H9 (cell line): ENCODE results near the gene NKAIN2. TPM values are rescaled to one million over a fixed set of nuclear protein-coding genes. Genes with fewer than 3 reads are reported as not detected.

Experiments
- DNase-seq: peaks from one replicate; pipeline ENCODE4 v3.0.0-alpha.2; 2017
- H2AFZ ChIP-seq: one replicate; pipeline ENCODE4 v1.6.1; 2013; ENCODE audit warnings: mild to moderate bottlenecking, low read length, control low read depth, moderate library complexity
- H2AK5ac ChIP-seq: 2 replicates; pipeline ENCODE4 v1.6.1; 2013; ENCODE audit warnings: low read length, control low read depth, mixed read lengths; ENCODE audit not compliant: insufficient read length
- H2BK120ac ChIP-seq: one replicate; pipeline ENCODE4 v1.6.1; 2013; ENCODE audit warnings: low read depth, mild to moderate bottlenecking, low read length, control low read depth, inconsistent platforms; ENCODE audit not compliant: poor library complexity, severe bottlenecking
- H2BK12ac ChIP-seq: 2 replicates; pipeline ENCODE4 v1.6.1; 2013; ENCODE audit warnings: low read length, control low read depth, mixed read lengths, low read depth; ENCODE audit not compliant: insufficient read length
- H2BK15ac ChIP-seq: 2 replicates; pipeline ENCODE4 v1.6.1; 2013; ENCODE audit warnings: low read depth, low read length, control low read depth
- H2BK20ac ChIP-seq: one replicate; pipeline ENCODE4 v1.6.1; 2013; ENCODE audit warnings: low read depth, mild to moderate bottlenecking, low read length, control low read depth, inconsistent platforms; ENCODE audit not compliant: poor library complexity, severe bottlenecking
- H2BK5ac ChIP-seq: 2 replicates; pipeline ENCODE4 v1.6.1; 2013; ENCODE audit warnings: low read length, control low read depth, mixed read lengths; ENCODE audit not compliant: insufficient read length
- H3K14ac ChIP-seq: 2 replicates; pipeline ENCODE4 v1.6.1; 2013; ENCODE audit warnings: low read length, control low read depth; ENCODE audit not compliant: insufficient read depth
- H3K18ac ChIP-seq: 2 replicates; pipeline ENCODE4 v1.6.1; 2013; ENCODE audit warnings: low read depth, mild to moderate bottlenecking, mixed read lengths, low read length, control low read depth; ENCODE audit not compliant: insufficient read length
- H3K23ac ChIP-seq: 2 replicates; pipeline ENCODE4 v1.6.1; 2013; ENCODE audit warnings: low read length, control low read depth, mixed read lengths, low read depth; ENCODE audit not compliant: insufficient read length
- H3K23me2 ChIP-seq: 2 replicates; pipeline ENCODE4 v1.6.1; 2013; ENCODE audit warnings: low read depth, mild to moderate bottlenecking, mixed read lengths, low read length, control low read depth; ENCODE audit not compliant: insufficient read length, poor library complexity, severe bottlenecking
- H3K27ac ChIP-seq: 2 replicates; pipeline ENCODE4 v1.5.1; 2013; ENCODE audit warnings: low read length, control low read depth, mixed read lengths, low read depth; ENCODE audit not compliant: insufficient read length
- H3K27me3 ChIP-seq: 2 replicates; pipeline ENCODE4 v1.6.1; 2013; ENCODE audit warnings: low read length, control low read depth, inconsistent platforms; ENCODE audit not compliant: insufficient read depth
- H3K4ac ChIP-seq: 2 replicates; pipeline ENCODE4 v1.6.1; 2013; ENCODE audit warnings: low read depth, mild to moderate bottlenecking, control low read depth, inconsistent platforms, low read length, moderate library complexity
- H3K4me1 ChIP-seq: 2 replicates; pipeline ENCODE4 v1.6.1; 2013; ENCODE audit warnings: low read length, control low read depth, inconsistent platforms; ENCODE audit not compliant: insufficient read depth
- H3K4me2 ChIP-seq: 2 replicates; pipeline ENCODE4 v1.6.1; 2013; ENCODE audit warnings: low read length, control low read depth, mixed read lengths; ENCODE audit not compliant: insufficient read length, insufficient read depth
- H3K56ac ChIP-seq: 2 replicates; pipeline ENCODE4 v1.6.1; 2013; ENCODE audit warnings: low read depth, mild to moderate bottlenecking, mixed read lengths, low read length, control low read depth; ENCODE audit not compliant: insufficient read length
- H3K79me1 ChIP-seq: 2 replicates; pipeline ENCODE4 v1.6.1; 2013; ENCODE audit warnings: low read depth, mild to moderate bottlenecking, moderate library complexity, low read length, control low read depth, inconsistent platforms; ENCODE audit not compliant: insufficient read depth, poor library complexity, severe bottlenecking
- H3K79me2 ChIP-seq: 2 replicates; pipeline ENCODE4 v1.6.1; 2013; ENCODE audit warnings: low read length, control low read depth, inconsistent platforms; ENCODE audit not compliant: insufficient read depth
- H3K9ac ChIP-seq: 2 replicates; pipeline ENCODE4 v1.6.1; 2013; ENCODE audit warnings: low read length, control low read depth, mixed read lengths; ENCODE audit not compliant: insufficient read length; ENCODE audit errors: extremely low read depth
- H3K9me3 ChIP-seq: one replicate; pipeline ENCODE4 v1.6.1; 2013; ENCODE audit warnings: low read depth, low read length, inconsistent platforms; ENCODE audit not compliant: control insufficient read depth
- H3T11ph ChIP-seq: one replicate; pipeline ENCODE4 v1.6.1; 2013; ENCODE audit warnings: mild to moderate bottlenecking, low read length, control low read depth, inconsistent platforms
- H4K20me1 ChIP-seq: one replicate; pipeline ENCODE4 v1.6.1; 2013; ENCODE audit not compliant: control insufficient read depth, insufficient read length, insufficient read depth
- H4K5ac ChIP-seq: 2 replicates; pipeline ENCODE4 v1.6.1; 2013; ENCODE audit warnings: low read depth, mild to moderate bottlenecking, mixed read lengths, low read length, control low read depth; ENCODE audit not compliant: insufficient read length
- H4K8ac ChIP-seq: replicated peaks from 2 replicates; pipeline ENCODE4 v1.6.1; 2013; ENCODE audit warnings: low read length, control low read depth, mixed read lengths, low read depth; ENCODE audit not compliant: insufficient read length
- H4K91ac ChIP-seq: 2 replicates; pipeline ENCODE4 v1.6.1; 2013; ENCODE audit warnings: low read depth, mild to moderate bottlenecking, moderate library complexity, mixed read lengths, low read length, control low read depth; ENCODE audit not compliant: insufficient read length
- H3K27ac Mint-ChIP-seq, 3 experiments: 2 replicates in 2 of 3; 3 replicates in 1 of 3; pipeline ENCODE4 v1.8.0; 2020 to 2021; ENCODE audit warnings: mixed read lengths in 3 of 3, mild to moderate bottlenecking in 1 of 3, moderate library complexity in 1 of 3
- H3K27me3 Mint-ChIP-seq: 2 replicates; pipeline ENCODE4 v1.8.0; 2021; ENCODE audit warnings: low read depth, mild to moderate bottlenecking, moderate library complexity, mixed read lengths
- H3K36me3 Mint-ChIP-seq, 3 experiments: 2 replicates in 2 of 3; 3 replicates in 1 of 3; pipeline ENCODE4 v1.8.0; 2020 to 2021; ENCODE audit warnings: low read depth in 3 of 3, mixed read lengths in 3 of 3; ENCODE audit not compliant: insufficient read depth in 1 of 3
- H3K4me1 Mint-ChIP-seq, 2 experiments: 2 replicates each; pipeline ENCODE4 v1.8.0; 2020; ENCODE audit warnings: mixed read lengths in 2 of 2
- H3K4me3 Mint-ChIP-seq, 2 experiments: 2 replicates in 1 of 2; 3 replicates in 1 of 2; pipeline ENCODE4 v1.8.0; 2020 to 2021; ENCODE audit warnings: mild to moderate bottlenecking in 2 of 2, mixed read lengths in 2 of 2, moderate library complexity in 1 of 2
- H3K9me3 Mint-ChIP-seq, 2 experiments: 2 replicates in 1 of 2; 3 replicates in 1 of 2; pipeline ENCODE4 v1.8.0; 2020; ENCODE audit warnings: mild to moderate bottlenecking in 2 of 2, mixed read lengths in 2 of 2, moderate library complexity in 1 of 2
- CTCF ChIP-seq: fragments of 200-600 bp; sonication (generic); conservative IDR thresholded peaks from 3 replicates; pipeline ENCODE4 v1.8.0; 2021; ENCODE audit warnings: antibody characterized with exemption, mild to moderate bottlenecking
- WGBS: extraction: QIAGEN DNeasy Blood & Tissue Kit; methylation state at CpG from one replicate; pipeline ENCODE4 v1.1.7; 2013; ENCODE audit warnings: missing lambda C conversion rate, low lambda C conversion rate, mixed read lengths; ENCODE audit not compliant: insufficient read length; ENCODE audit errors: extremely low coverage; 5-methylcytosine and 5-hydroxymethylcytosine counted together
- total RNA-seq: library from RNA; stranded (reverse); gene quantifications from 2 replicates; pipeline ENCODE4 v1.2.1, GENCODE V29; 2021

Gene NKAIN2
- total RNA-seq, 1 experiment from 2014 or later: 0.17 TPM

DNA sequence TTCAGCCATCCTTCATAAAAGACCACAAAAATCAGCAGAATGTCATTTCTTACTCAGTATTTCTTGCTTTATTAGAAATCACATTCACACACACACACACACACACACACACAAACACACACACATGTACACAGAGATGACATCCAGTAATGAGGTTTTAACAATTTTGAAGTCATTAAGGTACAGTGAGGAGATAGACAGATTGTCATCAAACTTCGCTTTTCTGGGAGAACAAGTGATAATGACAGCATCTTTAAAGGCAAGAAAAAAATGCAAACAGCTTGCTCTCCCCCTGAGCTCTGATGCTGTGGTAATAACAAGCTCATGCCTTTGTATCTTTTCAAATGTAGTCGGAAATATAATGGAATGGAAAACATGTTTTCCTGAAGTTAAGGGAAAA lies 974.2 kb downstream of the NKAIN2 start:
- Histone ChIP-seq H3K18ac (no peak overlapping the region), H2BK15ac (no peak overlapping the region), H4K8ac (no peak overlapping the region), H2AFZ (no peak overlapping the region), H3K56ac (no peak overlapping the region), H4K5ac (no peak overlapping the region), H2BK120ac (no peak overlapping the region), H2BK12ac (no peak overlapping the region), H3K4ac (no peak overlapping the region), H4K20me1 (no peaks in the 10 kb centered on the region), H3K23me2 (no peaks in the 10 kb centered on the region), H3K4me2 (no peak overlapping the region), H3K27ac (no peak overlapping the region), H3K79me2 (no peaks in the 10 kb centered on the region), H3T11ph (no peak overlapping the region), H3K4me1 (no peaks in the 10 kb centered on the region), H2BK20ac (no peak overlapping the region), H2AK5ac (no peak overlapping the region), H3K14ac (no peak overlapping the region), H3K27me3 (no peaks in the 10 kb centered on the region), H3K23ac (no peak overlapping the region), H3K79me1 (no peaks in the 10 kb centered on the region), H3K9me3 (no peaks in the 10 kb centered on the region), H2BK5ac (no peak overlapping the region), H3K9ac (no peak overlapping the region), H4K91ac (no peak overlapping the region)
- no peak for DNase-seq
- Mint-ChIP-seq H3K9me3 (no peaks in the 10 kb centered on the region), H3K4me3 (no peak overlapping the region), H3K36me3 (no peaks in the 10 kb centered on the region), H3K27ac (no peak overlapping the region), H3K4me1 (no peaks in the 10 kb centered on the region), H3K27me3 (no peaks in the 10 kb centered on the region; the same call in 1 of the 2 replicates)
- no CpG with 5 or more reads among the region's 2 CpGs for WGBS
- TF ChIP-seq CTCF: no peak
